GM23248 (cell line): Measurements from ENCODE around the gene CHST13.

Experiments
- EZH2 ChIP-seq: fragments of 200-600 bp; sonication (generic); IDR thresholded peaks from 2 replicates; pipeline ENCODE4 v1.6.1; 2018; ENCODE audit warnings: antibody characterized with exemption, mild to moderate bottlenecking; ENCODE audit not compliant: insufficient read depth, poor library complexity, severe bottlenecking
- EZH2phosphoT487 ChIP-seq: fragments of 200-600 bp; sonication (generic); IDR thresholded peaks from 2 replicates; pipeline ENCODE4 v1.6.1; 2018; ENCODE audit warnings: antibody characterized with exemption, moderate library complexity, mild to moderate bottlenecking, low read depth; ENCODE audit not compliant: insufficient read depth

DNA sequence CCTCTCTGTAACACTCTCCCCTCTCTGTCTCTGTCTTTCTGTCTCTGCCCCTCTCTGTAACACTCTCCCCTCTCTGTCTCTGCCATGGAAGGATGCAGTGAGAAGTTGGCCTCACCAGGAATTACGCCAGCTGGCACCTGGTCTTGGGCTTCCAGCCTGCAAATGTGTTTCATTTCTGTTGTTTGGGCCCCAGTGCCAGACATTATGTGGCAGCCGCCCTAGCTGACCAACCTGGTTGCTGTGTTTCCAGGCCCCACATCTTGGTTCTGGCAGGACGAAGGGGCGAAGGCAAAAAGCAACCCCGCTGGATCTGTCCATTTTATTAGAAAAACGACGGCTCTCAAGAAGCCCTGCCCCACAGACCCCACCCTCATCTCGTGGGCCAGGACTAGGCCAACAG is 43.1 kb upstream of the CHST13 start:
- TF ChIP-seq EZH2phosphoT487 (no peak), EZH2 (no peak)
